Measurements from ENCODE around the gene NFS1. TPM values are rescaled to one million over a fixed set of nuclear protein-coding genes. Genes with fewer than 3 reads are reported as not detected.

The NFS1 gene
- total and polyA plus RNA-seq, 2 donors (not counting 1 experiment from before 2014, with no cell fraction given), result 29.0 to 30.6 TPM

DNA sequence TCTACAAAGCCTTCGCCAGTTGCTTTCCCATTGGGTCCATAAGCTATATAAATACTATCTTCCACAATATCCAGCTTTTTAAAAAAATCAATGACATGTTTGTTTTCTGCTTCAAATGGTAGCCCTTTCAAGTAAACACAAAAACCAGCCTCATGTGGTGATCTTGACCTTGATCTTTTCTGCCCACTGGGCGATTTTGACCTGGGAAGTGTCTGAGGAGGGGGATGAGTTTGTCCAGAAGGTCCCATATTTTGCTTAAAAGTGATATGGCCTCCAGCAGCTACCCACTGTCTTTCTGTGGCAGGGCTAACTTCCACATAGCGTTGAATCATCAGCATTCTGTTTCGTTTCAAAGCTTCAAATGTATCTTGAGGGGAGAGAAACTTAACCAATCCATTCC is 45.3 kb downstream of the NFS1 start:
- ChIA-PET CTCF (no interaction called here), POLR2A (interaction anchor here (0.6 kb wide), 1 partner anchor 23 kb away, joined by 3 read pairs; no protein-coding TSS in a partner anchor)
- Histone ChIP-seq H2AFZ (ENCODE audit: insufficient read depth, low read depth, low read length, poor library complexity, severe bottlenecking) (no peak overlapping the region), H3K9ac (ENCODE audit: low read length) (no peak overlapping the region), H3K9me3 (ENCODE audit: control extremely low read depth in 1 of 3, control insufficient read depth in 2 of 3, insufficient read depth in 1 of 3, low read length in 2 of 3) (no peaks in the 10 kb centered on the region), H3K27me3 (replicated peaks in 1 of 4; ENCODE audit: control extremely low read depth in 1 of 4, control insufficient read depth in 3 of 4, insufficient read depth in 4 of 4, low read length in 3 of 4) (no peaks in the 10 kb centered on the region), H3K27ac (ENCODE audit: low read length in 2 of 2) (no peak overlapping the region), H3K79me2 (ENCODE audit: control insufficient read depth, insufficient read depth, low read length) (peaks cover 99% of the 10 kb centered on the region), H3K4me2 (replicated peaks; ENCODE audit: low read depth, low read length, poor library complexity, severe bottlenecking) (no peak overlapping the region), H3K4me3 (ENCODE audit: control extremely low read depth in 1 of 5, extremely low read depth in 1 of 5, insufficient read depth in 1 of 5, low read depth in 2 of 5, low read length in 4 of 5) (no peak overlapping the region), H3K36me3 (replicated peaks in 1 of 2; ENCODE audit: control extremely low read depth in 1 of 2, control insufficient read depth in 1 of 2, extremely low read depth in 1 of 2, insufficient read depth in 2 of 2, low read length in 1 of 2) (peaks cover 0 to 60% of the 10 kb centered on the region in 2 experiments), H4K20me1 (ENCODE audit: control insufficient read depth, insufficient read depth, low read length, poor library complexity, severe bottlenecking) (peaks cover 54% of the 10 kb centered on the region), H3K4me1 (ENCODE audit: control insufficient read depth in 2 of 2, insufficient read depth in 2 of 2, low read length in 2 of 2) (peaks cover 2 to 11% of the 10 kb centered on the region in 2 donors)
- no peak for DNase-seq
- TF ChIP-seq, protein P1, sequence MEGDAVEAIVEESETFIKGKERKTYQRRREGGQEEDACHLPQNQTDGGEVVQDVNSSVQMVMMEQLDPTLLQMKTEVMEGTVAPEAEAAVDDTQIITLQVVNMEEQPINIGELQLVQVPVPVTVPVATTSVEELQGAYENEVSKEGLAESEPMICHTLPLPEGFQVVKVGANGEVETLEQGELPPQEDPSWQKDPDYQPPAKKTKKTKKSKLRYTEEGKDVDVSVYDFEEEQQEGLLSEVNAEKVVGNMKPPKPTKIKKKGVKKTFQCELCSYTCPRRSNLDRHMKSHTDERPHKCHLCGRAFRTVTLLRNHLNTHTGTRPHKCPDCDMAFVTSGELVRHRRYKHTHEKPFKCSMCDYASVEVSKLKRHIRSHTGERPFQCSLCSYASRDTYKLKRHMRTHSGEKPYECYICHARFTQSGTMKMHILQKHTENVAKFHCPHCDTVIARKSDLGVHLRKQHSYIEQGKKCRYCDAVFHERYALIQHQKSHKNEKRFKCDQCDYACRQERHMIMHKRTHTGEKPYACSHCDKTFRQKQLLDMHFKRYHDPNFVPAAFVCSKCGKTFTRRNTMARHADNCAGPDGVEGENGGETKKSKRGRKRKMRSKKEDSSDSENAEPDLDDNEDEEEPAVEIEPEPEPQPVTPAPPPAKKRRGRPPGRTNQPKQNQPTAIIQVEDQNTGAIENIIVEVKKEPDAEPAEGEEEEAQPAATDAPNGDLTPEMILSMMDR (IDR thresholded peaks at IDR 0.05), result no peak
- no peak for TF ChIP-seq EZH2 (IDR thresholded peaks at IDR 0.05; ENCODE audit: borderline replicate concordance, insufficient read depth, low read depth, low read length, poor library complexity, severe bottlenecking)
- Mint-ChIP-seq H3K4me3 (no peak overlapping the region), H3K27ac (no peak overlapping the region), H3K9me3 (ENCODE audit: insufficient read depth) (no peaks in the 10 kb centered on the region), H3K4me1 (peaks cover 33% of the 10 kb centered on the region), H3K27me3 (no peaks in the 10 kb centered on the region)
- ATAC-seq (ENCODE audit: low read depth), result no peak
- WGBS (ENCODE audit: insufficient coverage), result 95% methylated on average over 2 of the region's 4 CpGs
- intact Hi-C loops (cut with micrococcal nuclease), result no loop called here

DNA sequence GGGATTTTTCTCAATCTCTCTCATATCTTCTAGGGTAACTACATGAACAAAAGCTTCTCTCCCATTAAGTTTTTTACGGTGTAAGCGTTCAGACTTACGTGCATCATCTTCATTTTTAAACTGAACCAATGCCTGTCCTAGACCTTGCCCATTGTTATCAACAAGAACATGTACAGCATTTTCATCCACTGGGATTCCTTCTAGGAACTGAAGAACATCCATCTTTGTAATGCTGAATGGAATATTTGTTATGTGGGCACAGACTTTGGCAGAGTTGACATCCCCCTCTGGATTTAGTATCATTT is 45.8 kb downstream of the NFS1 start:
- Histone ChIP-seq H3K27ac (ENCODE audit: low read length in 2 of 2) (no peak overlapping the region), H3K27me3 (replicated peaks in 1 of 4; ENCODE audit: control extremely low read depth in 1 of 4, control insufficient read depth in 3 of 4, insufficient read depth in 4 of 4, low read length in 3 of 4) (no peaks in the 10 kb centered on the region), H3K9ac (ENCODE audit: low read length) (no peak overlapping the region), H3K36me3 (replicated peaks in 1 of 2; ENCODE audit: control extremely low read depth in 1 of 2, control insufficient read depth in 1 of 2, extremely low read depth in 1 of 2, insufficient read depth in 2 of 2, low read length in 1 of 2) (peaks cover 0 to 60% of the 10 kb centered on the region in 2 experiments), H3K4me2 (replicated peaks; ENCODE audit: low read depth, low read length, poor library complexity, severe bottlenecking) (no peak overlapping the region), H2AFZ (ENCODE audit: insufficient read depth, low read depth, low read length, poor library complexity, severe bottlenecking) (no peak overlapping the region), H3K79me2 (ENCODE audit: control insufficient read depth, insufficient read depth, low read length) (peaks cover 99% of the 10 kb centered on the region), H3K4me1 (ENCODE audit: control insufficient read depth in 2 of 2, insufficient read depth in 2 of 2, low read length in 2 of 2) (peaks cover 0 to 7% of the 10 kb centered on the region in 2 donors), H4K20me1 (ENCODE audit: control insufficient read depth, insufficient read depth, low read length, poor library complexity, severe bottlenecking) (peaks cover 57% of the 10 kb centered on the region), H3K9me3 (ENCODE audit: control extremely low read depth in 1 of 3, control insufficient read depth in 2 of 3, insufficient read depth in 1 of 3, low read length in 2 of 3) (no peaks in the 10 kb centered on the region), H3K4me3 (ENCODE audit: control extremely low read depth in 1 of 5, extremely low read depth in 1 of 5, insufficient read depth in 1 of 5, low read depth in 2 of 5, low read length in 4 of 5) (no peak overlapping the region)
- peaks cover 34% of the 10 kb centered on the region for H3K4me1 Mint-ChIP-seq
- TF ChIP-seq, protein P1 (IDR thresholded peaks at IDR 0.05), result no peak
- no peak for TF ChIP-seq EZH2 (IDR thresholded peaks at IDR 0.05; ENCODE audit: borderline replicate concordance, insufficient read depth, low read depth, low read length, poor library complexity, severe bottlenecking)
- WGBS (ENCODE audit: insufficient coverage), result 100% methylated on average over 3 of the region's 3 CpGs
- CTCF ChIA-PET, result no interaction called here
- no peak overlapping the region for H3K27ac Mint-ChIP-seq
- H3K27me3 Mint-ChIP-seq, result no peaks in the 10 kb centered on the region
- intact Hi-C loops (cut with micrococcal nuclease), result no loop called here
- ATAC-seq (ENCODE audit: low read depth) (no peak), DNase-seq (no peak)
- POLR2A ChIA-PET, result no interaction called here
- no peak overlapping the region for H3K4me3 Mint-ChIP-seq
- H3K9me3 Mint-ChIP-seq (ENCODE audit: insufficient read depth), result no peaks in the 10 kb centered on the region
